Keratinocyte (primary cell): Measurements from ENCODE around the gene TMEM184C. TPM values are rescaled to one million over a fixed set of nuclear protein-coding genes. Genes with fewer than 3 reads are reported as not detected.

ENCODE experiments used
- DNase-seq: peaks from one replicate; pipeline ENCODE4 v3.0.0-alpha.2; 2011; ENCODE audit warnings: low read depth, missing footprints, low spot score
- FAIRE-seq: peaks from 2 replicates; lab custom pipeline; 2011; peaks lifted over from hg19 to GRCh38; lab: Jason Lieb, UNC
- H2AFZ ChIP-seq: 2 replicates; pipeline ENCODE4 v1.6.0; 2012; ENCODE audit warnings: low read length, control low read depth, inconsistent platforms; ENCODE audit not compliant: control insufficient read depth
- H3K27ac ChIP-seq: 2 replicates; pipeline ENCODE4 v1.5.1; 2011; ENCODE audit warnings: low read length; ENCODE audit not compliant: control insufficient read depth, insufficient read depth
- H3K27me3 ChIP-seq: 3 replicates; pipeline ENCODE4 v1.6.0; 2011; ENCODE audit warnings: low read length; ENCODE audit not compliant: control insufficient read depth, insufficient read depth; ENCODE audit errors: extremely low read depth
- H3K36me3 ChIP-seq, 2 experiments: 2 replicates in 1 of 2; 3 replicates in 1 of 2; pipeline ENCODE4 v1.5.1; 2011; ENCODE audit warnings: low read length in 2 of 2, mild to moderate bottlenecking in 1 of 2; ENCODE audit not compliant: control insufficient read depth in 2 of 2, insufficient read depth in 2 of 2; ENCODE audit errors: extremely low read depth in 1 of 2
- H3K4me1 ChIP-seq: 3 replicates; pipeline ENCODE4 v1.5.1; 2011; ENCODE audit warnings: low read length; ENCODE audit not compliant: control insufficient read depth, insufficient read depth; ENCODE audit errors: extremely low read depth
- H3K4me2 ChIP-seq: 3 replicates; pipeline ENCODE4 v1.6.0; 2011; ENCODE audit warnings: low read depth, low read length; ENCODE audit not compliant: control insufficient read depth, insufficient read depth; ENCODE audit errors: extremely low read depth
- H3K4me3 ChIP-seq, 3 experiments: fragments of 200-600 bp in 1 of 3; sonication (generic) in 1 of 3; 2 replicates in 2 of 3; 3 replicates in 1 of 3; pipeline ENCODE4 v1.5.1; 2011 to 2016; ENCODE audit warnings: low read length in 3 of 3, mild to moderate bottlenecking in 3 of 3, control low read depth in 2 of 3, inconsistent platforms in 1 of 3, low read depth in 1 of 3, mixed read lengths in 1 of 3, mixed run types in 1 of 3, moderate library complexity in 1 of 3; ENCODE audit not compliant: control insufficient read depth in 2 of 3, insufficient read depth in 2 of 3; ENCODE audit errors: extremely low read depth in 1 of 3
- H3K79me2 ChIP-seq: 2 replicates; pipeline ENCODE4 v1.6.0; 2012; ENCODE audit warnings: low read length; ENCODE audit not compliant: control insufficient read depth, insufficient read depth
- H3K9ac ChIP-seq: 3 replicates; pipeline ENCODE4 v1.6.0; 2011; ENCODE audit warnings: low read length; ENCODE audit not compliant: control insufficient read depth, insufficient read depth; ENCODE audit errors: extremely low read depth
- H3K9me1 ChIP-seq: 3 replicates; pipeline ENCODE4 v1.6.0; 2011; ENCODE audit warnings: low read length; ENCODE audit not compliant: control insufficient read depth, insufficient read depth; ENCODE audit errors: extremely low read depth
- H3K9me3 ChIP-seq: 2 replicates; pipeline ENCODE4 v1.5.1; 2012; ENCODE audit warnings: low read depth, low read length; ENCODE audit not compliant: control insufficient read depth
- H4K20me1 ChIP-seq: 3 replicates; pipeline ENCODE4 v1.6.0; 2011; ENCODE audit warnings: low read length; ENCODE audit not compliant: control insufficient read depth, insufficient read depth; ENCODE audit errors: extremely low read depth
- CTCF ChIP-seq, 3 experiments: IDR thresholded peaks in 1 of 3; conservative IDR thresholded peaks in 1 of 3; optimal IDR thresholded peaks in 1 of 3; 2 replicates in 2 of 3; 3 replicates in 1 of 3; pipeline versions ENCODE3 to v1.5.1; 2011; ENCODE audit warnings: low read length in 3 of 3, mild to moderate bottlenecking in 3 of 3, moderate library complexity in 2 of 3, control low read depth in 1 of 3, inconsistent platforms in 1 of 3; ENCODE audit not compliant: insufficient read depth in 2 of 3; ENCODE audit errors: extremely low read depth in 1 of 3
- EZH2 ChIP-seq: IDR thresholded peaks from one replicate; pipeline ENCODE4 v1.6.1; 2012; ENCODE audit warnings: inconsistent platforms, mild to moderate bottlenecking, low read length, moderate library complexity
- dilution Hi-C: fragments of 300-500 bp; cut with MboI; formaldehyde crosslinking; loops from one replicate; pipeline ENCODE4 v1.7.0; 2020; ENCODE audit warnings: low sequenced_read_pairs; ENCODE audit not compliant: extremely low pct_ligation_motif_present
- polyA plus RNA-seq, 5 experiments: library from polyadenylated mRNA; depleted of rRNA in 3 of 5; stranded (reverse) in 3 of 5; stranded (forward) in 1 of 5; unstranded in 1 of 5; fragments of >200 nt; gene quantifications; 1 replicate in 1 of 5; 2 replicates in 3 of 5; 3 replicates in 1 of 5; pipeline versions ENCODE4 v1.2.1 to v1.2.3, GENCODE V29; 2011 to 2012; ENCODE audit warnings: missing spikeins in 2 of 5, low read depth in 1 of 5, low replicate concordance in 1 of 5

The TMEM184C gene
- polyA plus RNA-seq, 1 donor (not counting 4 experiments of a cell fraction or from before 2014, with no cell fraction given), result 32.2 TPM

GRCh38 chr4:147571036-147571770, 46.0 kb upstream of the TMEM184C start:
- H3K4me2 ChIP-seq, result no peak overlapping the region
- no peak overlapping the region for H2AFZ ChIP-seq

GRCh38 chr4:147576084-147576483, 41.1 kb upstream of the TMEM184C start:
- Histone ChIP-seq H4K20me1 (no peaks in the 10 kb centered on the region), H3K9me3 (no peaks in the 10 kb centered on the region), H3K4me3 (no peak overlapping the region), H3K79me2 (no peaks in the 10 kb centered on the region), H3K9ac (no peak overlapping the region), H3K4me1 (peaks cover 2% of the 10 kb centered on the region), H3K9me1 (no peaks in the 10 kb centered on the region), H3K27me3 (no peaks in the 10 kb centered on the region), H3K4me2 (no peak overlapping the region), H3K27ac (no peak overlapping the region), H3K36me3 (no peaks in the 10 kb centered on the region), H2AFZ (no peak overlapping the region)
- no peak for FAIRE-seq
- dilution Hi-C loops, result no loop called here
- DNase-seq, result no peak
- no peak for TF ChIP-seq EZH2
- TF ChIP-seq CTCF (optimal IDR thresholded peaks at IDR 0.05 in 1 of 3, IDR thresholded peaks at IDR 0.05 in 1 of 3, conservative IDR thresholded peaks at IDR 0.05 in 1 of 3; ENCODE audit: extremely low read depth in 1 of 3, insufficient read depth in 2 of 3, low read length in 3 of 3), result no peak

More at GRCh38 chr4:147571036-147571770, 46.0 kb upstream of the TMEM184C start:
- DNase-seq (no peak), FAIRE-seq (no peak)
- no peaks in the 10 kb centered on the region for H3K9me3 ChIP-seq
- H4K20me1 ChIP-seq, result no peaks in the 10 kb centered on the region
- no peaks in the 10 kb centered on the region for H3K36me3 ChIP-seq
- no peaks in the 10 kb centered on the region for H3K27me3 ChIP-seq
- TF ChIP-seq CTCF (optimal IDR thresholded peaks at IDR 0.05 in 1 of 3, IDR thresholded peaks at IDR 0.05 in 1 of 3, conservative IDR thresholded peaks at IDR 0.05 in 1 of 3; ENCODE audit: extremely low read depth in 1 of 3, insufficient read depth in 2 of 3, low read length in 3 of 3) (no peak), EZH2 (no peak)
- H3K9me1 ChIP-seq, result no peaks in the 10 kb centered on the region
- no peak overlapping the region for H3K27ac ChIP-seq
- no peaks in the 10 kb centered on the region for H3K79me2 ChIP-seq
- peaks cover 2% of the 10 kb centered on the region for H3K4me1 ChIP-seq
- dilution Hi-C loops, result no loop called here
- H3K9ac ChIP-seq, result no peak overlapping the region
- no peak overlapping the region for H3K4me3 ChIP-seq
